SIG-M5 (cell line): ENCODE measurements around the gene DLG1.

Experiments used
- DNase-seq: peaks from one replicate; lab custom pipeline; 2025; lab: John Stamatoyannopoulos, UW

The DLG1 gene

GRCh38 chr3:197014942-197015575 is 283.4 kb downstream of the DLG1 start:
- DNase-seq, result no peak

GRCh38 chr3:197014024-197014423 is 284.4 kb downstream of the DLG1 start:
- DNase-seq, result no peak

GRCh38 chr3:197012540-197012883 is 285.9 kb downstream of the DLG1 start:
- no peak for DNase-seq

- no peak for DNase-seq
Measured at GRCh38 chr3:197011780-197012539, 286.5 kb downstream of the DLG1 start.

GRCh38 chr3:197010556-197011351 is 287.7 kb downstream of the DLG1 start:
- no peak for DNase-seq

- no peak for DNase-seq
Measured at GRCh38 chr3:197009532-197010019, 288.8 kb downstream of the DLG1 start.

GRCh38 chr3:197008436-197009209 is 289.8 kb downstream of the DLG1 start:
- DNase-seq, result no peak

- no peak for DNase-seq
Measured at GRCh38 chr3:197007953-197008352, 290.5 kb downstream of the DLG1 start.

- no peak for DNase-seq
Measured at GRCh38 chr3:197007296-197007940, 291.0 kb downstream of the DLG1 start.

- no peak for DNase-seq
Measured at GRCh38 chr3:197006860-197007259, 291.6 kb downstream of the DLG1 start.

GRCh38 chr3:197006446-197006845 is 292.0 kb downstream of the DLG1 start:
- DNase-seq, result no peak

GRCh38 chr3:197003461-197004385 is 294.7 kb downstream of the DLG1 start:
- no peak for DNase-seq

GRCh38 chr3:197002701-197003454 is 295.5 kb downstream of the DLG1 start:
- no peak for DNase-seq

- DNase-seq, result no peak
Measured at GRCh38 chr3:197001972-197002700, 296.3 kb downstream of the DLG1 start.

GRCh38 chr3:197001106-197001971 is 297.1 kb downstream of the DLG1 start:
- DNase-seq, result no peak

GRCh38 chr3:197000211-197000610 is 298.2 kb downstream of the DLG1 start:
- no peak for DNase-seq

- no peak for DNase-seq
Measured at GRCh38 chr3:196998966-196999760, 299.2 kb downstream of the DLG1 start.
